GM12878 (cell line): ENCODE results near the gene CDH4. TPM values are rescaled to one million over a fixed set of nuclear protein-coding genes. Genes with fewer than 3 reads are reported as not detected.

Experiments used
- ATAC-seq: fragments of 200-7000 bp; cut with Tn5 transposase; 3 replicates; pipeline ENCODE4 v1.9.1; 2020; ENCODE audit warnings: mild to moderate bottlenecking, moderate library complexity
- BruUV-seq: library from RNA; stranded (reverse); fragments of 400-500 nt; replicated peaks from 2 replicates; lab custom pipeline; 2021; lab: Mats Ljungman, UMichigan
- CTCF ChIA-PET: fragments of 300-600 bp; sonication (Branson Sonifier 250); formaldehyde crosslinking; extraction: SDS; loops from one replicate; lab custom pipeline; 2021; ENCODE audit warnings: inconsistent platforms; lab: Yijun Ruan, JAX
- POLR2A ChIA-PET: fragments of 350-600 bp; formaldehyde crosslinking; extraction: SDS; loops from one replicate; lab custom pipeline; 2021; ENCODE audit warnings: inconsistent platforms; lab: Charles Lee
- RAD21 ChIA-PET: fragments of 300-600 bp; sonication (Branson Sonifier 250); formaldehyde crosslinking; loops from one replicate; lab custom pipeline; 2023; ENCODE audit warnings: antibody characterized with exemption; ENCODE audit not compliant: unreplicated experiment; lab: Charles Lee
- SMC1A ChIA-PET: fragments of 300-600 bp; sonication (Branson Sonifier 250); formaldehyde crosslinking; loops from one replicate; lab custom pipeline; 2023; ENCODE audit not compliant: unreplicated experiment, uncharacterized antibody; lab: Charles Lee
- DNase-seq: peaks from one replicate; pipeline ENCODE4 v3.0.0-alpha.2; 2011; ENCODE audit warnings: low read depth, low spot score
- FAIRE-seq: peaks from 3 replicates; lab custom pipeline; 2011; peaks lifted over from hg19 to GRCh38; lab: Jason Lieb, UNC
- H2AFZ ChIP-seq: 2 replicates; pipeline ENCODE4 v1.6.0; 2011; ENCODE audit warnings: low read depth, low read length, control low read depth; ENCODE audit not compliant: control insufficient read depth
- H3K27ac ChIP-seq: 2 replicates; pipeline ENCODE4 v1.5.1; 2011; ENCODE audit warnings: control low read depth; ENCODE audit not compliant: control insufficient read depth, insufficient read depth
- H3K27me3 ChIP-seq, 2 experiments: replicated peaks in 1 of 2; 2 replicates each; pipeline versions ENCODE4 v1.6.0 to v1.6.1; 2011; ENCODE audit warnings: low read length in 1 of 2; ENCODE audit not compliant: control insufficient read depth in 2 of 2, insufficient read depth in 2 of 2
- H3K36me3 ChIP-seq, 2 experiments: 2 replicates each; pipeline ENCODE4 v1.5.1; 2011; ENCODE audit warnings: low read length in 1 of 2; ENCODE audit not compliant: control insufficient read depth in 2 of 2, insufficient read depth in 2 of 2
- H3K4me1 ChIP-seq: 2 replicates; pipeline ENCODE4 v1.6.1; 2011; ENCODE audit warnings: mild to moderate bottlenecking, low read length, moderate library complexity, mixed read lengths; ENCODE audit not compliant: control insufficient read depth, insufficient read depth
- H3K4me2 ChIP-seq: 2 replicates; pipeline ENCODE4 v1.6.0; 2011; ENCODE audit warnings: control low read depth; ENCODE audit not compliant: control insufficient read depth, insufficient read depth
- H3K4me3 ChIP-seq: fragments of 200-600 bp; sonication (generic); 2 replicates; pipeline ENCODE4 v1.5.1; 2016
- H3K79me2 ChIP-seq: 2 replicates; pipeline ENCODE4 v1.6.0; 2011; ENCODE audit warnings: low read length; ENCODE audit not compliant: control insufficient read depth, insufficient read depth
- H3K9ac ChIP-seq: 2 replicates; pipeline ENCODE4 v1.8.0; 2011; ENCODE audit warnings: low read length, control low read depth, mixed read lengths; ENCODE audit not compliant: control insufficient read depth, insufficient read depth
- H3K9me3 ChIP-seq: replicated peaks from 3 replicates; pipeline ENCODE4 v1.5.1; 2011; ENCODE audit warnings: mild to moderate bottlenecking, low read length; ENCODE audit not compliant: control insufficient read depth, insufficient read depth
- H4K20me1 ChIP-seq: 2 replicates; pipeline ENCODE4 v1.6.0; 2011; ENCODE audit not compliant: control insufficient read depth, insufficient read depth
- CBFB ChIP-seq: IDR thresholded peaks from 2 replicates; pipeline ENCODE4 v1.6.1; 2016; ENCODE audit warnings: antibody characterized with exemption, low read depth
- DPF2 ChIP-seq: fragments of 450-650 bp; IDR thresholded peaks from 2 replicates; pipeline ENCODE4 v1.6.1; 2017; ENCODE audit warnings: mild to moderate bottlenecking
- KLF5 ChIP-seq: fragments of 450-650 bp; IDR thresholded peaks from 2 replicates; pipeline ENCODE4 v1.6.1; 2014; ENCODE audit warnings: mild to moderate bottlenecking; ENCODE audit not compliant: partially characterized antibody
- NBN ChIP-seq: fragments of 450-650 bp; IDR thresholded peaks from 2 replicates; pipeline ENCODE4 v1.6.1; 2016
- NFIC ChIP-seq: IDR thresholded peaks from 2 replicates; pipeline ENCODE4 v1.6.1; 2012; ENCODE audit warnings: low read depth, mild to moderate bottlenecking, inconsistent platforms, low read length, moderate library complexity
- POLR2AphosphoS5 ChIP-seq: IDR thresholded peaks from 2 replicates; pipeline ENCODE4 v1.6.1; 2011; ENCODE audit warnings: mild to moderate bottlenecking, low read length, inconsistent platforms
- RAD21 ChIP-seq: IDR thresholded peaks from 2 replicates; pipeline ENCODE4 v1.6.1; 2011; ENCODE audit warnings: mild to moderate bottlenecking, low read depth, low read length, moderate library complexity; ENCODE audit not compliant: insufficient read depth
- RFX5 ChIP-seq: IDR thresholded peaks from 2 replicates; pipeline ENCODE4 v1.6.1; 2011; ENCODE audit warnings: low read depth, low read length, improper control_type of control experiment
- ZNF217 ChIP-seq: fragments of 450-650 bp; IDR thresholded peaks from 2 replicates; pipeline ENCODE4 v1.6.1; 2017; ENCODE audit warnings: antibody characterized with exemption, mild to moderate bottlenecking
- WGBS: methylation state at CpG from one replicate; pipeline ENCODE4 v1.1.6; 2016; ENCODE audit warnings: low lambda C conversion rate; ENCODE audit not compliant: insufficient replicate concordance, insufficient coverage; ENCODE audit errors: missing lambda C conversion rate; 5-methylcytosine and 5-hydroxymethylcytosine counted together
- in situ Hi-C: fragments of 300-500 bp; cut with MboI; formaldehyde crosslinking; loops from 9 replicates; pipeline ENCODE4 v1.14.3; 2018; ENCODE audit warnings: mixed read lengths
- intact Hi-C: fragments of 100-400 bp; cut with micrococcal nuclease; formaldehyde crosslinking; loops from one replicate; pipeline ENCODE4 v1.14.2; 2022; ENCODE audit not compliant: unreplicated experiment
- polyA plus RNA-seq, 11 experiments: library from polyadenylated mRNA; depleted of rRNA in 4 of 11; unstranded in 6 of 11; stranded (reverse) in 5 of 11; fragments of >200 nt; fragmentation: Nextera tagmentation in 4 of 11; fragmentation: Illumina TruSeq in 1 of 11; extraction: Ambion mirVana in 4 of 11; extraction: Trizol in 1 of 11; gene quantifications; 1 replicate in 1 of 11; 2 replicates in 10 of 11; pipeline versions ENCODE4 v1.2.1 to v1.2.3, GENCODE V29; 2011 to 2016; ENCODE audit warnings: inconsistent platforms in 2 of 11, missing spikeins in 2 of 11, low read depth in 1 of 11
- total RNA-seq, 4 experiments: library from RNA; depleted of rRNA in 3 of 4; stranded (reverse); fragments of >200 nt in 3 of 4; fragmentation: Illumina TruSeq in 1 of 4; extraction: Trizol in 1 of 4; gene quantifications; 2 replicates each; pipeline versions ENCODE4 v1.2.1 to v1.2.3, GENCODE V29; 2013 to 2021
- TF ChIP-seq, protein P1 (sequence below): fragments of 450-650 bp; IDR thresholded peaks from 2 replicates; pipeline ENCODE4 v1.6.1; 2016; ENCODE audit warnings: mild to moderate bottlenecking
- TF ChIP-seq, protein P2 (sequence below): fragments of 450-650 bp; IDR thresholded peaks from 2 replicates; pipeline ENCODE4 v1.6.1; 2017; ENCODE audit warnings: mild to moderate bottlenecking, low read depth, inconsistent platforms; ENCODE audit not compliant: poor library complexity, severe bottlenecking
- TF ChIP-seq, protein P3 (sequence below): IDR thresholded peaks from 2 replicates; pipeline ENCODE4 v1.6.1; 2012; ENCODE audit warnings: low read depth, low read length, improper control_type of control experiment

CDH4 gene
- total and polyA plus RNA-seq, 10 of the 15 experiments (the other 5 are each of a cell fraction or from before 2014, with no cell fraction given) = not detected

DNA sequence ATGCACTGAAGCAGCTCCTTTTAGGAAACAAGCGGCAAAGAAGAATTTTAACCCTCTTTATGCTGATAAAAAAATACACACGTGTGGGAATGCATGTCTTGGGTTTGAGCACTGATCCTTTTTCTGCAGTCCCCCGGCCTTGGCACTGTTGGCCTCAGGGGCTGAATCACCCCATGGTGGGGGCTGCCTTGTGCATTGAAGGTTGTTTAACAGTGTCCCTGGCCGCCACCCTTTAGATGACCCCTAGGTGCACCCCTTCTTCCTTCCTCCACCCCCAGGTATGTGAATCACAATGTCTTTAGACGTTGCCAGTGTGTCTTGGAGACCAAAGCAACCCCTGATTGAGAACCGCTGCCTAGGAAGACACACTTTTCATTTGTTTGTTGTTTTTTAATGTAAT is 190.7 kb downstream of the CDH4 start (continued):
- TF ChIP-seq, protein P1, sequence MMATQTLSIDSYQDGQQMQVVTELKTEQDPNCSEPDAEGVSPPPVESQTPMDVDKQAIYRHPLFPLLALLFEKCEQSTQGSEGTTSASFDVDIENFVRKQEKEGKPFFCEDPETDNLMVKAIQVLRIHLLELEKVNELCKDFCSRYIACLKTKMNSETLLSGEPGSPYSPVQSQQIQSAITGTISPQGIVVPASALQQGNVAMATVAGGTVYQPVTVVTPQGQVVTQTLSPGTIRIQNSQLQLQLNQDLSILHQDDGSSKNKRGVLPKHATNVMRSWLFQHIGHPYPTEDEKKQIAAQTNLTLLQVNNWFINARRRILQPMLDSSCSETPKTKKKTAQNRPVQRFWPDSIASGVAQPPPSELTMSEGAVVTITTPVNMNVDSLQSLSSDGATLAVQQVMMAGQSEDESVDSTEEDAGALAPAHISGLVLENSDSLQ = no peak
- TF ChIP-seq POLR2AphosphoS5 (no peak), ZNF217 (no peak), RFX5 (no peak)

DNA sequence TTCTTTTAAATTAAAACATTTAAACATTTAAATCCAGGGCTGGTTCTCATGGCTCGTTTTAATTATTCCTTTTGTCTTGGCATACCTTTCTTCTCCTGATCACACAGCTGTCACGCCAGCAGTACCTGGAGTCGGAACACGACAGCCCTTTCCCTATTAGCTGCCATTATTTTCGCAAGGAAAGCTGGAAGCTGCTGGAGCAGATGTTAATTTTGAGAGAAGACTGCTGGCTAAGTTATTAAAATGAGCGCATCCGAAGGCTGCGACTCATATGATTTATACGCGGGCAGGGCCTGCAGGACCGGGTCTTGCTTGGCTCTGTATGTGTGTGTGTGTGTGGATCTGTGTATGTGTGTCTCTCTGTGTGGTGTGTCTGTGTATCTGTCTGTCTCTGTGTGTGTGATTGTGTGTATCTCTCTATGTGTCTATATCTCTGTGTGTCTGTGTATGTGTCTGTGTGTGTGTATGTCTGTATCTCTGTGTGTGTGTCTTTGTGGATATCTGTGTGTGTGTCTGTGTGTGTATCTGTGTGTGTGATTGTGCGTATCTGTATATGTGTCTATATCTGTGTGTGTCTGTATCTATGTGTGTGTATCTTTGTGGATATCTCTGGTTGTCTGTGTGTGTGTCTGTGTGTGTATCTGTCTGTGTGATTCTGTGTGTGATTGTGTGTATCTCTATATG is 191.5 kb downstream of the CDH4 start:
- no TSS peak for BruUV-seq
- in situ Hi-C loops = loop anchor here (25.0 kb wide), 1 partner anchor 456 kb away; no protein-coding TSS in a partner anchor
- no peak for FAIRE-seq

More for the DNA sequence above, 191.5 kb downstream of the CDH4 start:
- Histone ChIP-seq H3K4me3 (no peak overlapping the region), H3K36me3 (no peaks in the 10 kb centered on the region), H3K9ac (no peak overlapping the region), H3K27me3 (no peaks in the 10 kb centered on the region), H3K4me1 (no peaks in the 10 kb centered on the region), H3K79me2 (no peaks in the 10 kb centered on the region), H4K20me1 (no peaks in the 10 kb centered on the region), H2AFZ (no peak overlapping the region), H3K27ac (no peak overlapping the region), H3K4me2 (no peak overlapping the region), H3K9me3 (no peaks in the 10 kb centered on the region)
- intact Hi-C loops = no loop called here
- RAD21 ChIA-PET = no interaction called here
- DNase-seq = no peak
- SMC1A ChIA-PET = no interaction called here
- no peak for ATAC-seq
- POLR2A ChIA-PET = no interaction called here
- CTCF ChIA-PET = no interaction called here
- TF ChIP-seq NFIC (no peak), CBFB (no peak), NBN (no peak), RAD21 (no peak), POLR2AphosphoS5 (no peak), DPF2 (no peak), KLF5 (no peak)
- TF ChIP-seq, protein P2, sequence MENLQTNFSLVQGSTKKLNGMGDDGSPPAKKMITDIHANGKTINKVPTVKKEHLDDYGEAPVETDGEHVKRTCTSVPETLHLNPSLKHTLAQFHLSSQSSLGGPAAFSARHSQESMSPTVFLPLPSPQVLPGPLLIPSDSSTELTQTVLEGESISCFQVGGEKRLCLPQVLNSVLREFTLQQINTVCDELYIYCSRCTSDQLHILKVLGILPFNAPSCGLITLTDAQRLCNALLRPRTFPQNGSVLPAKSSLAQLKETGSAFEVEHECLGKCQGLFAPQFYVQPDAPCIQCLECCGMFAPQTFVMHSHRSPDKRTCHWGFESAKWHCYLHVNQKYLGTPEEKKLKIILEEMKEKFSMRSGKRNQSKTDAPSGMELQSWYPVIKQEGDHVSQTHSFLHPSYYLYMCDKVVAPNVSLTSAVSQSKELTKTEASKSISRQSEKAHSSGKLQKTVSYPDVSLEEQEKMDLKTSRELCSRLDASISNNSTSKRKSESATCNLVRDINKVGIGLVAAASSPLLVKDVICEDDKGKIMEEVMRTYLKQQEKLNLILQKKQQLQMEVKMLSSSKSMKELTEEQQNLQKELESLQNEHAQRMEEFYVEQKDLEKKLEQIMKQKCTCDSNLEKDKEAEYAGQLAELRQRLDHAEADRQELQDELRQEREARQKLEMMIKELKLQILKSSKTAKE = no peak
- TF ChIP-seq, protein P3, sequence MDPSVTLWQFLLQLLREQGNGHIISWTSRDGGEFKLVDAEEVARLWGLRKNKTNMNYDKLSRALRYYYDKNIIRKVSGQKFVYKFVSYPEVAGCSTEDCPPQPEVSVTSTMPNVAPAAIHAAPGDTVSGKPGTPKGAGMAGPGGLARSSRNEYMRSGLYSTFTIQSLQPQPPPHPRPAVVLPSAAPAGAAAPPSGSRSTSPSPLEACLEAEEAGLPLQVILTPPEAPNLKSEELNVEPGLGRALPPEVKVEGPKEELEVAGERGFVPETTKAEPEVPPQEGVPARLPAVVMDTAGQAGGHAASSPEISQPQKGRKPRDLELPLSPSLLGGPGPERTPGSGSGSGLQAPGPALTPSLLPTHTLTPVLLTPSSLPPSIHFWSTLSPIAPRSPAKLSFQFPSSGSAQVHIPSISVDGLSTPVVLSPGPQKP = no peak
- WGBS = 73% methylated on average over 12 of the region's 12 CpGs
